GM19043 (cell line): Measurements from ENCODE around the gene AGPAT3.

Experiments used
- ATAC-seq: cut with Tn5 transposase; IDR thresholded peaks from one replicate; pipeline ENCODE4 v1.9.1; 2021; ENCODE audit warnings: low read depth; ENCODE audit not compliant: unreplicated experiment

AGPAT3 gene

GRCh38 chr21:44011579-44012473 lies 146.8 kb downstream of the AGPAT3 start, which contains the start of gene TRAPPC10:
Gene TRAPPC10, plus strand, starts transcription at chr21:44012309. Its CDS starts 185 bp downstream, at chr21:44012494.
- peak; percentile 50 for ATAC-seq

- peak; percentile 50 for ATAC-seq
These were observed 147.7 kb downstream of the AGPAT3 start for GRCh38 chr21:44012474-44013379.

DNA sequence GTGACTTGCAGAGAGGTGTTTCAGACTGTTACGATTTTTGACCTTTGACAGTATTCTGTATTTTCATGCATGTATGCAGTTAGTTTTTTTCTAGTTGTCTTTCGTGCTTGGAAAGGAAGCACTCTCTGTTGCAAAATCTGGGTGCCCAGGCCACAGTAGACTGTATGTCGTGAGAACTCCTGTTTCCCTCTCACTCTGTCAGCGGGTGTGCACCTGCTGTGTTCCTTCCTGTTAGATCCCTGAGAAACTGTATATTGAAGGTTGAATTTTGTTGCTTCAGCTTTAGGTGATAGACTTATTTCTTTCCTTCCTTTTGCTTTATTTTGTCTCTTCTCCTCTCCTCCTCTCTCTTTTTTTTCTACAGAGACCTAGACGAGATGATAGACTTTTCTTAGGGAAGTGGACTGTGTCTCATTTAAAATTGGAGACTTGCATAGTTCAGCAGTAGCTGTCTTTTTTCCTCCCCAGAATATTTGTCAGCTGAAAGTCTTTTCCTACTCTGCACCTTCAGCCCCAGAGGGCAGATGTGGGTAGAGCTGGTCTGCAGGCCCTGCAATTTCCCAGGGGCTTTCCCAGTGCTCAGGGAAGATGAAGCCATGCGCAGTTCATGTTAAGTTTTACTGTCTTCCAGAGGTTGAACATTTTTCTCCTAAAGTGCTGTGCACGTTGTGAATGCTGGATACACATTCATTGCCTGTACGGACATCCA lies 148.5 kb downstream of the AGPAT3 start:
- no peak for ATAC-seq

DNA sequence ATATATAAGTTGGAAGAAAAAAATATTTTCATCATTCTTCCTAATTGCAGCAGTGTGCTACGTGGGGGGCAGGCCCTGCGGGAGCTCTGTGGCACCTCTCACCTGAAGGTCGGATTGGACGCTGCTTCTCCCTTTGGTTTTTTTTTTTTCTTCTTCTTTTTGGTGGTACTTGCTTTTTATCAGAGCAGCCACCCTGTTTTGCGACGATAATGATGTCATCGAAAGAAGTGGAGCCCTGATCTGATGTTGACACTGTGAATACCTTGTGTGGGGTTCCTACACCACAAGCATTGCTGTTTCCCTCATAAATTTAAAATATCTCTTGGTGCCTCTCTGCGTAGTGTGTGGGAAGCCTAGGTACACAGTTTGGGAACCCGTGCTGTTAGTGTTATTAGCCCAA lies 152.6 kb downstream of the AGPAT3 start:
- no peak for ATAC-seq

GRCh38 chr21:44018127-44018526 lies 153.1 kb downstream of the AGPAT3 start:
- no peak for ATAC-seq

GRCh38 chr21:44018813-44019567 lies 154.0 kb downstream of the AGPAT3 start:
- ATAC-seq: no peak

DNA sequence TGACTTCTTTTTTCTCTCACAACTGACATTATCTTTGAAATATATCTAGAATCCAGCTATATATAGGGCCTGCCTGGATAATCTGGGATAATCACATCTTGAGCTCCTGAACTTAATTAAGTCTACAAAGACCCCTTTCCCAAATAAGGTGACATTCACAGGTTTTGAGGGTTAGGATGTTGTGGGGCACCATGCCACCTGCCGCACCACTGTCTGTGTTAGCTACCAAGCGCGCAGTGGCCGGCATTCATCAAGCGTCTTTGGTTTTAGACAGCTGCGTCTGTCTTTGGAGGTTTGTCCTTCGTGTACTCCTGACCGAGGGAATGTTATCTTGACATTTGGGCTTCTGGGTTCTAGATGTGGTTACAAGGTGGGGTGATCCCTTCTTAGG lies 154.5 kb downstream of the AGPAT3 start:
- ATAC-seq: no peak

GRCh38 chr21:44020551-44020950 lies 155.5 kb downstream of the AGPAT3 start:
- ATAC-seq: no peak

DNA sequence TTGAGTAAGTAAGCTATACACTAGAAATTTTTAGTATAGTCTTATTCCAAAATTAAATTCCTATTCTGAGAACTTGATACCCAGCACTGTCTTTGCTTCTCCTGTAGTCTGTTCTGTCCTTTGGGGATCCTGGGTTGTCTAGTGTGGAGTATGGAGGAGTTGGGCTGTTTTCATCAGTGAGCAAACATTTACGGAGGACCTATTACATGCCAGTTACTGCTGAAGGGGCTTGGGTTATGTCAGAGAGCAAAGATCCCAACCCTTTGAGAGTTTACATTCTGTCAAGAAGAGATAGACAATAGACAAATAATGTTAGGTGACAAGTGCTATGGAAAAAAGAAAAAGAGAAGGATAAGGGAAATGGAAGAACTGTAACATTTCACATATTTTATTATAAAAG lies 156.0 kb downstream of the AGPAT3 start:
- ATAC-seq: no peak

GRCh38 chr21:44024257-44024656 lies 159.2 kb downstream of the AGPAT3 start:
- ATAC-seq: no peak

- no peak for ATAC-seq
These were observed 159.9 kb downstream of the AGPAT3 start for GRCh38 chr21:44024887-44025353.

DNA sequence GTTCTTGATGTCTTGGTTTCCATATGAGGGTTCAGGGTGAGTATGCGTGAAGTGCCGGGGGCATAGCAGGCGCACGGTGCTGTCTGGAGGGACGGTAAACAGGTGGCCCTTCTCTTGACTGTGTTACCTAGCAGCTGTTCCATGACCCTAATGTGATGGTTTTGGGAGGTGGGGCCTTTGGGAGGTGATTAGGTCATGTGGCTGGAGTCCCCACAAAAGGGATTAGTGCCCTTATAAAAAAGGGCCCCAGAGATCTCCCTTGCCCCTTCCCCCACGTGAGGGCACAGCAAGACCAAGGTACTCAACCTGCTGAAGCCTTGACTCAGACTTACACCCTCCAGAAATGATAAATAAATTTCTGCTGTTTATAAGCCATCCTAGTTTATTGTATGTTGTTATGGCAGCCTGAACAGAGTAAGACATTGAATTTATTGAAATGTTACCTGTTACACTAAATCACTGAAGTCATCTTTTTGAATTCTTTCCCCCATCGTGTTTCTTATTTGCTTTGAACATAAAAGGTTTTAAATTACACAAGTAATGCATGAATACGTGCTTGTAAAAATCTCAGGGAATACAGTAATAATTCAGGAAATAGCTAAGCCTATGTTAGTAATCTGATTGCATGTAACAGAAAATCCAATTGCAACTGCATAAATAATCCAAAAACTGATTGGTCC lies 162.7 kb downstream of the AGPAT3 start:
- ATAC-seq: no peak

DNA sequence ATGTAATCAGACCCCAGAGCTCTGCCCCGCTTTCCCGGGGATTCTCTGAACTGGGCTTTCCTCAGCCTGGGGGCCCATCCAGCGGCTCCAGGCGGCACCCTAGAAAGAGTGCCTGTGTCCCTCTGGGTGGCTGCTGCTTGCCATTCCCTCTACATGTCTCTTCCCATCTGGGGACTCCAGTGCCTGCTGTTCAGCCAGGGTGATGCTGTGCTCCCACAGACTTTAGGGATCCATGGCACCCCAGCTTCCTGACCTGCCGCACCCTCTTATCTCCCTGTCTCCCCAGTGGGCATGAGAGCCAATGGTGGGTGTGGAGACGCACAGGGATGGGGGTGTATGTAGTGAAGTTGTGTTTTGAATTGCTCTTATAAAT lies 163.2 kb downstream of the AGPAT3 start:
- ATAC-seq: no peak

DNA sequence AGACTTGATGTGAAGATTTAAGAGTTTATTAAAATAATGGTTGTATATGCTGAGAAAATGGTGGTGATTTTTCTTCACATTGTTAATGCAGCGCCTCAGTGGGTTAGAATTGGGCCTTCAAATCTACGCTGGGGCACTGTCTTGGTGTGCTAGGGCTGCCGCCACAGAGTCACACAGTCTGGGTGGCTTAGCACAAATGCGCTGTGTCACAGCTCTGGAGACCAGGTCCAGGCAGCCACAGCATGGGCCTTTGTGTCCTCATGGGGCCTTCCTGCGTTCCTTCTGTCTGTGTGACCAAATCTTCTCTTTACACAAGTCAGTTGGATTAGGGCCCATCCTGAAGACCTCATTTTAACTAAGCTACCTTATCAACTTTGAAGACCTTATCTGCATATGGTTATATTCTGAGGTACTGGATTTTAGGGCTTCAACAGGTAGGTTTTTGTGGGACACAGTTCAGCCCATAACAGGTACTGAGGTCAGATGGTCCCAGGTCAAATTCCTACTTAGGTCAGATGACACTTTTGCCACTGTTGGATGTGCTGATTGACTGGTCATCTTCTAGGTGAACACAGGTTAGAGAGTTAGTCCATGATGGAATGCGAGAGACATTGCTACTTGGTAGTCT lies 164.6 kb downstream of the AGPAT3 start:
- no peak for ATAC-seq

DNA sequence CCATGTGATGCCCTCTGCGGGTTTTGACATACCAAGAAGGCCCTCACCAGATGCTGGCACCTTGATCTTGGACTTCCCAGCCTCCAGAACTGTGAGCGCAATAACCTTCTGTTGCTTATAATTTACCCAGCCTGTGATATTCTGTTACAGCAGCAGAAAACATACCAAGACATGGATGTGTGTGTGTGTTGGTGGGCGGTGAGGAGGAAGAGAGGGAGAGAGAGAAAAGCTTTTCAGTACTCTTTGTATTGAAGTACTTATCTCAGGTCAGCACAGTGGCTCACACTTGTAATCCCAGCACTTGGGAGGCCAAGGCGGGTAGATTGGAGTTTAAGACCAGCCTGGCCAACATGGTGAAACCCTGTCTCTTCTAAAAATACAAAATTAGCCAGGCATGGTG lies 170.2 kb downstream of the AGPAT3 start:
- ATAC-seq: no peak
